ENCODE data around the gene SLC1A4.
"Not testable (repeated sequence)": the region's sequence is repeated elsewhere in the genome, so short reads cannot be mapped to it uniquely, and the experiment has no call there.

SLC1A4 gene

DNA sequence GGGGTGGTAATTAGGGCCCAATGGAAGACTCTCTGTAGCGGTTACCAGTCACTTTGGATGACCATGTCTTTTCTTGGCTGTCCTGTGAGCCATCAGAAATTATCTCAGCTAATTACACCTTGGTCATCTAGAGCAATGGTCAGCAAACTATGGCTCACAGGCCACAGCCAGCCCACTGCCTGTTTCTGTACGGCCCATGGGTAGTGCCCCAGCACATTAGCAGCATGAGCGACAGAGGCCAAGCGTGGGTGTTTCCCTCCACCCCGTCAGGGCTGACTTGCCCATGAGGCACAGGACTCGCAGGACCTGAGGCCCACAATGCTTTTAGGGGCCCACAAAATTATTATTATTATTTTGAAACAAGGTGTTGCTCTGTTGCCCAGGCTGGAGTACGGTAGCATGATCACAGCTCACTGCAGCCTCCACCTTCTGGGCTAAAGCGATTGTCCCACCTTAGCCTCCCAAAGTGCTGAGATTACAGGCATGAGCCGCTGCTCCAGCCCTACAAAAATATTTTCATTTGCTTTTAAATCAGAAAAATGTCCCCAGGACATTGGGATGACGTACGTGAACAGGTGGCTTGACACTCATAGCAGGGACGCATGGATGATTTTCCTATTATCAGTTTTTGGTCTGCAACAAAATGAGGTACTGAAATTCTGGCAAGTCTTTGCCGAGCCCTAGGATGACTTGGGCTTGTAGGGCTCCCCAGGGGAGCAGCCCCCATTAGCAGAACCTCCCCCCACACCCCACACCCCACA is 37.7 kb downstream of the SLC1A4 start:
- no peak for DNase-seq (ENCODE audit: low read depth)

DNA sequence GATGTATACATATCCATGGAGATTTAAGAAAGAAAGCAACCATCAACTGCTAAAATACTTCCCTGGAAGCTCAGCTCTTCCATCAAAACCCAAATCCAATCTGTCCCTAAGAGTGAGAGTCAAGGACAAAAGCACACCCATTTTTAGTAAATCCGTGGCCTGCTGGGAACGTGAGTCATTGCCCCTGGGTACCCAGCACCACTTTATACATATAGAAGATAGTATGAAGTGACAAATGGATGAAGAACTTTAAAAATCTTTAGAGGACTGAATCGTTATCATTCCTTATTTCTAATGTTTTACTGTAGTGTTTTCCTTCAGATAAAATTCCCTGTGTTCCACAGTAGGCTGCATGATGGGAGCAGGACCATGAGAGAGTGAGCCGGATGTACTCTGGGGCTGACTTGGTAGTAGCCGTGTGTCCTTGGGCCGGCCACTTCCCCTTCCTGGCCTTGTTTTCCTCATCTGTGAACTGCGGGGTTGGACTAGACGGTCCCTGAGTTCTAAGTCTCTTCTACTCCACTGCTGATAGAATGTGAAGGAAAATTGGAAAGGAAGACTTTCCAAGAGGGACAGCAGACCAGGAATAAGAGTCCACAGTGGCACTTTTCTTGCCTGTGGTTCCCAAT is 38.5 kb downstream of the SLC1A4 start:
- DNase-seq (ENCODE audit: low read depth) = no peak

DNA sequence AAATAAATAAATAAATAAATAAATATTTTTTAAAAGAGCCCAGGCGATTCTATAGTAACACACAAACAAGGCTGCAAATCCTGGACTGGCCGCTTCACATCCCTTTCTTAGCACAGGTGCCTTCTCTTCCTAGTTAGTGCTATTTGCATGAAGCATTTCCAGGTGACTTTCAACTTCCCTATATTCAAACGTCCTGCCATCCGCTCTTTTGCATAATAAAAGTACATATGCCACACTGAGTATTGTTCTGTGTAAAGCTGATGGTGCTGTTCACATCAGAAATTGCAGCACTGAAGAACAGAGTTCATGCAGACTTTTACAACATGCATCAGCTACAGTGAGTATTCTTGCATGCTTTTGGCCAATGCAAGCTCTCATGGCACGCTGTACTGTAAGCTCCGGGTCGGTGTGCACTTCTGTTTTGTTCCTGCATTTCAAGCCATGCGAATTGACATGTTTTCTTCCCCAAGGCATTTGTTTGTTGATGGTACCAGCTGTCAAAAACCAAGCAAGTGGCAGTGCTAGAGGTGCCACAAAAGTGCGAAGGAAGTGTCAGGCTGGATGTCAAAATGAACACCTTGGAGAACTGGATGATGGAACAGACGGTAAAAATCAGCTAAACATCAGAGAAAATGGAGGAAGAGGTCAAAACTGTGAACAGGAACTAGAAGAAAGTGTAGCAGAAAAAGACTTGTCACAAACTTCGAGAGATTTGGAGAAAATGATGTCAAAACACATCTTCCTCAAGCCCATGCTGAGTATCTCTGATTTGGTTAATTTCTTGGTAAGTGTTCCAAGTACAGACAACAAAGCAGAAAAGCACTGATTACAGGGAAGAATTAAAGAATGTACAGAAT is 41.5 kb downstream of the SLC1A4 start:
- no peak for DNase-seq (ENCODE audit: low read depth)

DNA sequence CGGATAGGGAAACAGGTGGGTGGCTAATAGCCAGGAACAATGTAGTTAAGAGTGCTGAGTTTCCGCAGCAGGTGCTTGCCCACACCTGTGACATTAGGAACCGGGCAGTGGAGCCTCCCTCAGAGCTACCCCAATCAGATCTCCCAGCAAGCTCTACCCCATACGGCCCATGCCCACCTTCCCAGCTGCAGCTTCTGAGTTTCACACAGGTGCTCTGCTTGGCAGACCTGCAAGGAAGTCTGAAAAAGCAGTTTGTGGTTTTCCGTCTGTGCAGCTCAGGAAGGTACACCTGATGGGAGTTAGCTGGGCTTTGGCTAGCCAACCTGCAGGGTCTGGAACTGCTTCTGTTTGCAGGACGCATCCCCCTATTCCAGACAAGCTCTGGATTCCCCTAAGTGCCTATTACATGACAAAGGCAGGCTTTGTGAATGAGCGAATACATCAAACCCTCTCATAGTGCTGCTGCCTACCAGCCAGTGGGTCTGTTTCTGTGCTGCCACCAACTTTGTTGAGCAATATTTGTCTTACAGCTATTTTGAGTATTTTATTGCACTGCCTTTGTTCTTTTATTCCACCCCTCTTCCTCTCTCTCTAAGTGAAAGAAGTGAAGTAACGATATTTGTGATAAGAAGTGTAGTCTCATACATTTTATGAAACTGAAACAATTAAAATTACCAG is 42.3 kb downstream of the SLC1A4 start:
- no peak for DNase-seq (ENCODE audit: low read depth)

DNA sequence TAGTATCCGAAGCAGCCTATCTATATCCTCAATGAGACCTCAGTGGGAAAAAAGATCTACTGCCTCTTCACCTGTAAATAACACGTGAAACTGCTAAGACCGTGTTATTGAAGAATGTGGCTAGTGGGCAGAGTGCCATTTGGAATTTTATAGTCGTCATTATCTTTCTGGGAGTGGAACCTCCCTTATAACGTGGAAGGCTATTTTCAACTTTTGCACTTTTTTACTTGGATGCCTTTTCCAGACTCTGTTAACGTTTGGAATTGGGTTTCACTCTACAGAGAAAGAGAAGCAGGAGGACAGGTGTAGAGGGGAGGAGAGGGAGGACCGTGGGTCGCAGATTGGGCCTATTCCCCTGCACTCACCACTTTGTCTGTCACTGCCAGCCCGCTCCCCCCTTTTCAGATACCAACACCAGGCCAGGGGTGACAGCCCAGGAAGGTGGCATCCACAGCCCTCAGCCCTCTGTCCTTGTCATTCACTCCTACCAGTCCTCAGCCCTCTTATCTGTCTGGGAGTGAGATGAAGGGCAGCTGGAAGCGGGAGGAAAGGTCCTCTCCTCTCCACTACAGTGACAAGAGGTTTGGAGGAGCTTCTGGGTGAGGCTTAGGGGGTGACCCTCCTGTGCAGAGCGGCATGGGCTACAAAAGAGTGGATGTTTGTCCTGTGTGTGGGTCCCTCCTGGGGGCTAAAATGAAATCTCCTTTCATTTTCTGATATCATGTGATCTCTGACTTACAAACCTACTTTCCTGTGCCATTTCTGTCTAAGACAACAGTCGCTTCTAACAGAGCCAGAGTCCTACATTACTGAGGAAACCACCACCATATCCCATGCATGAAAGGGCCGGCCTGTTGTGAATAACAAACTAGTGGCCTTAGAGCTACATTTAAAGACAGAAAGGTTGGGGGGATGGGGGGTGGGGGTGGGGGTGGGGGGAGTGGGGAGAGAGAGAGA is 43.1 kb downstream of the SLC1A4 start:
- no peak for DNase-seq (ENCODE audit: low read depth)

DNA sequence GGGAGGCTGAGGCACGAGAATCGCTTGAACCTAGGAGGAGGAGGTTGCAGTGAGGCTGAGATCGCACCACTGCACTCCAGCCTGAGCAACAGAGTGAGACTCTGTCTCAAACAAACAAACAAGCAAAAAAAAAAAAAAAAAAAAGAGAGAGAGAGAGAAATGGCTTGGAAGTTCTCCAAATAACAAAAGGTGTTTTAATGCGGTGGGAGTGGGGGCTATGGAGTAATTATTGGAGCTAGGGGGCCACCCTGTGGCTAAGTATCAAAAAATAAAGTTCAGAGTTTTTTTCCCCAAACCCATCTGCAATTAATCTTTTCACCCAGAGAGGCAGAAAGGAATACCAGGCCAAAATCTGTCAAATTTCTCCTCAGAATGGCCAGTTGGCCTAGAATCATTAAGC is 44.0 kb downstream of the SLC1A4 start:
- DNase-seq (ENCODE audit: low read depth) = no peak

DNA sequence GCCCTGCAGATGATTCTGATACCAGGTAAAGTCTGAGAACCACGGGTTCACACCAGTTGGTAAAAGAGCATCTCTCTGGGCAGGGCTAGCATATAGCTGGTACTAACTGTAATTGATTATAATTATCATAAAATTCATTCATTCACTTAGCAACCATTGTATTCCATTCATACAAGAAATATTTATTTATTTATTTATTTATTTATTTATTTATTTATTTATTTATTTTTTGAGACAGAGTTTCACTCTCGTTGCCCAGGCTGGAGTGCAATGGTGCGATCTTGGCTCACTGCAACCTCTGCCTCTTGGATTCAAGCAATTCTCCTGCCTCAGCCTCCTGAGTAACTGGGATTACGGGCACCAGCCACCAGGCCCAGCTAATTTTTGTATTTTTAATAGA is 44.5 kb downstream of the SLC1A4 start:
- DNase-seq (ENCODE audit: low read depth) = not testable (repeated sequence)

DNA sequence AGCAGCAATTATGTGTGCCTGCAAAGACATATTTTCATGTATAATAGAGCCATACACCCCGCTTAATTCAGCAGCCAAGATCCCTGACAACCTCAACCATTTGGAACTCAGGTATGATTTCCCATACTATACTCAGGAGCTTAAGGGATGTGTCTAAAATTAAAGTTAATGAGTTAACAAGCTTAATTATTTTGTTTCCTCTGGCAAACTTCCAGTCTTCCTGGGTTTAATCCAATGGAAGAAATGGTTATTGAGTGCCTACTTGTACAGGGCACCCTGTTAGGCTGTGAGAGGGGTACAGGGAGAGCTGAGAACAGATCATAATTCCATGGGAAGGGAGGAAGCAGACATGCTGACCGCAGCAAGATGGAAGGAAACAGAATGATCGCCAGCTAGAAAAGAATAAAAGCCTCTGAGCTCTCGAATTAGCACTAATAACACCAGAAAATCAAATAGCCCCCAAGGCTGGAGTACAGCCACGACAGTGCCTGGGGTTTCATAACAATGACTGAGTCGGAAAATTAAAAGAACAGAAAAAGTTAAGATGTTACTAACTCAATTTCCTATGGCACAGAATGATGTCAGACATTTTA is 46.2 kb downstream of the SLC1A4 start:
- DNase-seq (ENCODE audit: low read depth) = no peak

DNA sequence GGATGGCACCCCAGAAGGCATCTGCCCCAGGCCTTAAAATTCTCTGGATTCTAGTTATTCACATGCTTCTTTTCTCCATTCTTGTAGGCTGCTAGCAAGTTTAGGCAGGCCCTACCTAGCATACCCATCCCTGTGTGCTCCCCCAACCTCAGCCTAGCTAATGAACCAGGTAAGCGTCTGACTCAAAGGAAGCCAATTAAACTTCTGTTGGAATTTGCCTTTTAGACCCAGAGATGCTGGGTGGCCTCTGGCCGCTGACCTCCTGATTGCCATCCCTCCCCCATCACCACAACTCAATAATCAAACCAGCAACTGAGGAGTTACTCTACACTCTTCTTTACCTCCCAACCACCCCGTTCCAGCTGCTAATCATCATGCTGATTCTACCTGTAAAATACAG is 48.0 kb downstream of the SLC1A4 start:
- DNase-seq (ENCODE audit: low read depth) = no peak

DNA sequence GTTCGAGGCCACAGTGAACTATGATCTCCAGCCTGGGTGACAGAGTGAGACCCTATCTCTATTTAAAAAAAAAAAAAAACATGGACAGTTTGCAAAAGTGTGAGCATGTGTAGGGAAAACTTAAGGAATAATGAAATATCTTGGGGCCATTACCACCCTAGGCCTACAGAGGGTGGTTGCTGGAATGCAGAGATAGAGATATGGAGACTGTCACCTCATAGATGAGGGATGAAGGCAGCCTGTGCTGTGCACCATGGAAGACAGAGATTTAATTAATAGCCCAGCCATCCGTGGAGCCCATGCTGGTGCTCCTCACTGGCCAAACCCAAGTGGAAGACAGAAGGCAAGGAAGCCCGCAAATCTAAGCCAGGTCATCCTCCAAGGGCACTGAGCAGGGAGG is 50.4 kb downstream of the SLC1A4 start:
- DNase-seq (ENCODE audit: low read depth) = no peak

DNA sequence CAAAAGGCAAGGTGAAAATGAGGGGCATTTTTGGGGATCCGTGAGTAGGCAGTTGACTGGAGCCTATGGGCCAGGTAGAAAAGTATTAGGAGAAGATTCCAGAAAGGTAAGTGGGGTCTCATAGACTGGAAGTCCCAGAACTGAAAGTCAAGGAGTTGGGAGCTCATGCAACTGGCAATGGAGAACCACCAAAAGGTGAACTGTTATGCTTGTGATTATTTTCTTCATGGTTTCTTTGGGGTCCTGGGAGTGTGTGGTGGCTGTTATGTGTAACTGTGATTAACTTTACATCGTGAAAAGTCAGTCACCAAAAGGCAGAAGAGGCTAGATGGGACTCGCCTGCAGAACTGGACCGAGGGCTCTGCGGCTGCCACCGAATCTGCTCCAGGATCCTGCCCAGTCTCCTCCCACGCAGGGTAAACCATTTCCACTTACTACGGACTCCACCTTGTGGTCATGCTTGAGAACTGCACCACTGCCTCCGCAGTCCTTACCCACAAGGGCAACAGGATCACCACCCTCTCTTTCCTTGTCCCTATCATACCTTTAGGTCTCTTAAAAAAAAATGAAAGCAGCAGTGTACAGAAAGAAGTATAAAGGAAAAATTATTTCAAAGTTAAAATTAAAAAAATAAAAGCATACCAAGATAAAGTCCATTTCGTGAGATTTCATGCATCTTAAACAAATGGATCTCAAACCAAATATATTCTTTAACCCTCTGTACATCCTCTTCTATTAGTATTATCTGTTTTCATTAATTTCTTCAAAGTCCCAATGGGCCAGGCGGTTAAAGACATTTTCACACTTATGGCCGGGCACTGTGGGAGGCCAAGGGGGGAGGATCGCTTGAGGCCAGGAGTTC is 51.4 kb downstream of the SLC1A4 start:
- DNase-seq (ENCODE audit: low read depth) = peak; percentile 82

DNA sequence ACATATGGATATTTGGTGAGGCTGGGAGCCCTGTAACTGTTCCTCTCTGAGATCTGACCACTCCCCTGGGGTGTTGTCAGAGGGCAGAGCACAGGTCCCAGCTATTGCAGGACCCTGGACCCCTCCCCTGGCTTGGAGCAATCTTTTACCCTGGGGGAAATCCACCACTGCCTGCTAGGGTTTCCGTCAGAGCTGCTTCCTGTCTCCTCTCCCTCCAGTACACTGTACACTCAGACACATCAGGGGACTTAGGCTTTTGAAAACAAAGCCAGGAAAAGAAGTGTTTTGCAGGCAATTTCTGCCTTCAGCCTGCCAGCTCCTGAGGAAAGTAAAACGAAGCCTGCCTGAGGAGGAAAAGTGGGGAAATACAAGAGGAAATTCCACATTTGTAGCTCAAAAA is 53.8 kb downstream of the SLC1A4 start:
- DNase-seq (ENCODE audit: low read depth) = no peak

DNA sequence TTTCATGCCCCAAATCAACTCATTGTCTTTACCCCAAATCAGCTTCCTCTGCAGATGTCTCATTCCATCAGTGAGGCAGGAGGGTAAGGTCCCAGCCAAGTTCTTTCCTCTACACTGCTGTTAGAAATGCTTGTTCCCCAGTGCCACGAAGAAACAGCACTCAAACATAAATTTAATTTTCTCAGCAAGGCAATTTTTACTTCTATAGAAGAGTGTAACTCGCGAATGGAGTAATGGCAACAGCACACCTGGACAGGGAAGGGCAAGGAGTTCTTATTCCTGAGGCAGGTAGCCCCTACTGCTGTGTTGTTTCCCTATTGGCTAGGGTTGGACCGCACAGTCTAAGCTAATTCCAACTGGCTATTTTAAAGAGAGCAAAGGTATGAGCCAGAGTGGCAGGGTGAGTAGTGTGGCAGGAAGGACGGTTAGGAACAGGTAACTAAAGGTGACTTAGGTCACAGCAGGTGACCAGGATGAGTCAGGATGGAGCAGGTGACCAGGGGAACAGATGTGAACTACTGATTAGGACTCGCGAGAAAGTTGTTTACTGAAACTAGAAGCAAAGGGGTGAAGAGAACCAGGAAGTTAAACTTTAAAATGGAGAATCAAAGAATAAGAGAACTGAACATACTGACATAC is 55.0 kb downstream of the SLC1A4 start:
- no peak for DNase-seq (ENCODE audit: low read depth)

DNA sequence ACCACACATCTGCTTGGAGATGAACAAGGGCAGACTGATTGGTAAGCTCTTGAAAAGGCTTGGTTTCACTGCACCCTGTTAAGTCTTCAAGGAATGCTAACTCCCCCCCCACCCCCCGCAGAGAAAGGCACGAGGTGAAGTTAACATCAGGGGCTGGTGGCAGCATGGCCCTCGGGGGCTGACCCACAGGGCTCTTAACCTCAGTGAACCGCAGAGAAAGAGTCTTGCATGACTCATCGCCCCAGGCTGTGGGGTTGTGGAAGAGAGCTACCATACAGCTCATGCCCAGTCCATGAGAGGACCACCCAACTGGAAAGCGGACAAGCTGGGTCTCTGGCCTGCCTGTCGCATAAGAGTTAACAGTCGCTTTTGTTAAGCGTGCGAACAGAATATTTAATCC is 56.5 kb downstream of the SLC1A4 start:
- DNase-seq (ENCODE audit: low read depth) = no peak

DNA sequence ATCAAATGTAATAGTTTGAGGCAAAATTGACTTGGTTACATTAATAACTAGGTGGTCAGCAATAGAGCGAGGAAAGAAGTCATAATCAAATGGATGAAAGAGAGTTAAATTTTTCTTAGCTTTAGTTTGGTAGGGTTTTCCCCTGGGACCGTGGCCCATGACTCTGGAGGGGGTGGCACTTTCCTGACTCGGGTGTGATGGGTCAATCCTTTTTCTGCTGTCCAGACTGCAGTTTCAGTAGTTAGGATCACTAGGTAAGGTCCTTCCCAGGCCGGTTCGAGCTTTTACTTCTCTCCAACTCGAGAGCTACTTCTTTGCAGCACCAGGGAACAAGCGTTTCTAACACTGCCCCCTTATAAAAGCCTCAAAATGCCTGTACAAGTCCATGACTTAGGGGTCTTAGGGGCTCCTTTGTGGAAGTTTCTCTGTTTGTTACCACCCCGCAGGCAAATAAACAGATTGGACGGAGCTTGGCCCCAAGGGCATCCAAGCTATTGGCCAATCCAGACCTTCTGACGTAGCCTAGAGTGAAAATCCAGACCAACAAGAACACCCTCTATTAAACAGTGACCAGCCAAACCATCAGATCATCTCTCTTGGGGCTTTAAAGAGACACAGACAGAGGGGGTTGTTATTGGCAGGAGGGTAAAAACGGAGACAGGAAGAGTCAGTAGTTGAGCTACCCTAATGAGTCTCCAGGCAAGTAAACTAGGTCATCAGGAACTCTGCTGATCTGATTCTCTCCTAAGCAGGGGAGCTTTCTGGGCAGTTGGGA is 57.6 kb downstream of the SLC1A4 start:
- DNase-seq (ENCODE audit: low read depth) = no peak

DNA sequence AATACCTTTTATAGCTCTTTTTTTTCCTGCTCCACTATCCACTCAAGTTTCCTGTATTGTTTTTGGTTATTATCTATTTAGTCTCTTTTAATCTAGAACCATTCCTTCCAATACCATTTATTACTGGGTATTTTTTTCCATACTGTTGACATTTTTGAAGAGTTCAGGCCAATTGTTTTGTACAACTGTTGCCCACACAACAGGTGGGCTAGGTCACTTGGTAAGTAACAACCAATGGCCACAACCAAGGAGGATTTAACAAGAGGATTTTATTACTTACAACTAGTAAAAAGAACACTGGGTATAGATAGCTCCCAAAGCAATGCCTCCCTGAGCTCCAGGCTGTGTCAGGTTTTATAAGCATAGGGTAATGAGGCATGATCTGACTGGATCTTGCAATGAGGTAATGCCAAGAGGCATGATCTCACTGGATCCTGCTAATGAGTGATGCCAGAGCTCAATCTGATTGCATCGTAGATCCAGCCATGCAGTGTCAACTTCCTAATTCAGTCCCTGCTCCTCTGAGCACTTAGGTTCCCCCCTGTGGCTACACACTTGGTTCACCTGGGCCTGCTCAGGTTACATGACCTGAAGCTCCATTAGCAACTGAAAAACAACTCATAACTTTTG is 59.9 kb downstream of the SLC1A4 start:
- DNase-seq (ENCODE audit: low read depth) = no peak

DNA sequence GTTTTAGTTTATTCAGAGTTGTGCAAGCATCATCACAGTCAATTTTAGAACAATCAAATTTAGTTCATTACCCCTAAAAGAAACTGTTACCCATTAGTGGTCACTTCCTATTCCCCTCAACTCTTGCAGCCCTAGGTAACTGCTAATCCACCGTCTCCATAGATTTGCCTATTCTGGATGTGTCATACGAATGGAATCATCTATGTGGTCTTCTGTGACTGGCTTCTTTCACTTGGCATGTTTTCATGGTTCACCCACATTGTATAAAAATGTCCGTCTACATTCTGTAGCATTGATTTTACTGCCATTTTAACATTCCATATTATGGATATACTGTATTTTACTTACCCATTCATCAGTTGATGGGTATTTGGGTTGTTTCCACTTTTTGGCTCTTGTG is 61.7 kb downstream of the SLC1A4 start:
- DNase-seq (ENCODE audit: low read depth) = no peak

DNA sequence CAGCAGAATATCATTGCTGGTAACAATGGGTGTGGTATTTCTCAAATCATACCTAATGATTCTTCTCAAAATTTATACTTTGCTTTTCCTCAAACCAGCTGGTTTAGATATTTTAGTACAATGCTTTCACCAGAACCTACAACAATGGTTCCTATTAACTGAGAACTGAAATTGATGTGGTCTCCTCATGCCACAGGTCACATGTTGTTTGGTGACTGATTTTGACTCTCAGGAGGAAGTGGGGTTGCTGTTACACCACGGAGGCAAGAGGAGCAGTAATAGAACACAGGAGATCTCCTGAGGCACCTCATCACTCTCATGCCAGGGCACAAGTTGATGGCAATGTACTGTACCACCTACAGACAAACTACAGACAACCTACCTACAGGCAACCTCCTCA is 64.0 kb downstream of the SLC1A4 start:
- DNase-seq (ENCODE audit: low read depth) = no peak

Data from fibroblast of the conjunctiva (primary cell).